HG02973 (cell line): ENCODE results near the gene ZNF92.
"Not testable (repeated sequence)": the region's sequence is repeated elsewhere in the genome, so short reads cannot be mapped to it uniquely, and the experiment has no call there.

ENCODE experiments used
- ATAC-seq: cut with Tn5 transposase; IDR thresholded peaks from one replicate; pipeline ENCODE4 v1.9.1; 2021; ENCODE audit warnings: moderate library complexity; ENCODE audit not compliant: unreplicated experiment

ZNF92 gene

GRCh38 chr7:65373608-65374351, at the start of gene ZNF92:
Gene ZNF92 (plus strand): TSS chr7:65373855. CDS start chr7:65373998, 143 bp downstream.
- ATAC-seq, result peak; percentile 100

- ATAC-seq, result no peak
Observed at GRCh38 chr7:65325793-65326432, 47.7 kb upstream of the ZNF92 start.

DNA sequence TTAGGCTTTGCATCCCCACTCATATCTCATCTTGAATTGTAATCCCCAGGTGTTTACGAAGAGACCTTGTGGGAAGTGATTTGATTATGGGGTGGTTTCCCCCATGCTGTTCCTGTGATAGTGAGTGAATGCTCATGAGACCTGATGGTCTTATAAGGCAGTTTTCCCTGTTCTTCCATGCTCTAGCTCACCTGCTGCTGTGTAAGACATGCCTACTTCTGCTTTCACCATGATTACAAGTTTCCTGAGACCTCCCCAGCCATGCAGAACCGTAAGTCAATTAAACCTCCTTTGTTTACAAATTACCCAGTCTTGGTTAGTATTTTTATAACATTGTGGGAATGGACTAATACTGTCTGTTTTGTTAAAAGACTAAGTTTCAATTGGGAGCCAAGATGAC, 35.3 kb upstream of the ZNF92 start:
- ATAC-seq, result no peak

DNA sequence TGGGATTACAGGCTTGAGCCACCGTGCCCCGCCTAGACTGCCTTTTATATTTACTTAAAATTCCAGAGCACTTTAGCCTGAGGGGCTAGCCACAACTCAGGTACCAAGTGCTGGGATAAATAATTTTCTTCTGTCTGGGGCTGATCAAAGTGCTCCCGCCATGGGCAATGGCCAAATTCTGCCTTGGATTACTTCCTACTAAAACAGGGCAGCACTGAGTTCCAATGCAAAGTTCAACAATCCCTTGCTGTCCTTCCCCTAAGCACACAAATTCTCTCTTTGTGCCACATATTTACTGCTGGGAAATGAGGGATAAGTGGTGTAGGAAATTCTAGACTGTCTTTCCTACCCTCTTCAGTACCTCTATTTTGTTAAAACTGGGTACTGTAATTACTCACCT, 34.4 kb upstream of the ZNF92 start:
- no peak for ATAC-seq

GRCh38 chr7:65342723-65343629, 30.7 kb upstream of the ZNF92 start:
- no peak for ATAC-seq

- ATAC-seq, result not testable (repeated sequence)
Observed at GRCh38 chr7:65344541-65344940, 29.1 kb upstream of the ZNF92 start.

DNA sequence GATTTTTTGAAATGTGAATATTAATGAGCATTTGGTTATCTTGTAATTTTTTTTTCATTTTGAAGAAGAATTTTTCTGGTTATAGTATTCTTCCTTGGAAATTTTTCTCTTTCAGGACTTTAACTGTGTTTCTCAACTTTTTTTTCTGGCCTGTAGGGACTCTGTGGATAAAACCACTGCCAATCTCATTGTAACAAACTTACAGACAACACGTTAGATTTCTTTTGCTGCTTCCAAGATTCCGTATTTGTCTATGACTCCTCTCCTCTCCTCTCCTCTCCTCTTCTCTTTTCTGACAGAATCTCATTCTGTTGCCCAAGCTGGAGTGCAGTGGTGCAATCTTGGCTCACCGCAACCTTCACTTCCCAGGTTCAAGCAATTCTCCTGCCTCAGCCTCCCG, 19.4 kb upstream of the ZNF92 start:
- no peak for ATAC-seq

- no peak for ATAC-seq
Observed at GRCh38 chr7:65369843-65370242, 3.8 kb upstream of the ZNF92 start.

GRCh38 chr7:65371468-65371867, 2.2 kb upstream of the ZNF92 start:
- no peak for ATAC-seq

GRCh38 chr7:65379318-65379717, 5.7 kb downstream of the ZNF92 start:
- no peak for ATAC-seq

DNA sequence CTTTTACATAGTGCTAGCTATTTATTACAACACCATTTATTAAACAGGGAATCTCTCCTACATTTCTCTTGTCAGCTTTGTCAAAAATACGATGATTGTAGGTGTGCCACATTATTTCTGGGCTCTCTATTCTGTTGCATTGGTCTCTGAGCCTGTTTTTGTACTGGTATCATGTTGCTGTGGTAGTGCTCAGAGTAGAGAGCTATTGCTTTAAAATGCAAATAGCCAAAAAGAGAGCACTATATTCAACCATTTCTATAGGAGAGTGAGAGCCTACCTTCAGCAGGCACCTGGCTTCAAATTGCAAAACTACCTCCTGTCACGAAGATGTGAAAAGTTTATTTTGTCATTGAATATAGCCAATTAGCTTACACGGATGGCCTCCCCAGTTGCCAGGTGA, 8.1 kb downstream of the ZNF92 start:
- no peak for ATAC-seq

DNA sequence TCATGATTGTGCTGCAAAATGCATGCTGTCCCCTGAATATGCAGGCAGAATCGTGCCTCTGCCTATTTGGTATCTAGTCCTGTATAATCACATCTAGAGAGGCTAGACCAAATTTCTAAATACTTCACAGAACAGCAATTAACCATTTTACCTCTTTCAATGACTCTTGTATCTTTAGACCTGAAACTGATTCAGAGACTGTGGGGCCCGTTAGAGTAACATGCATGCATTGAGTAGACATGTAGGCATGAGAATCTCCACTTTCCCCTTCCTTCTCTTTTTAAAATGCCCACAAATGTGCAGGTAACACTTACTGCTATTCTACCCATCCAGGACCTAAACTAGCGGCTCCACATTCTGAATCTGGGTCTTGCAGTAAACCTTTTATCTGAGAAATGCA, 8.8 kb downstream of the ZNF92 start:
- no peak for ATAC-seq

DNA sequence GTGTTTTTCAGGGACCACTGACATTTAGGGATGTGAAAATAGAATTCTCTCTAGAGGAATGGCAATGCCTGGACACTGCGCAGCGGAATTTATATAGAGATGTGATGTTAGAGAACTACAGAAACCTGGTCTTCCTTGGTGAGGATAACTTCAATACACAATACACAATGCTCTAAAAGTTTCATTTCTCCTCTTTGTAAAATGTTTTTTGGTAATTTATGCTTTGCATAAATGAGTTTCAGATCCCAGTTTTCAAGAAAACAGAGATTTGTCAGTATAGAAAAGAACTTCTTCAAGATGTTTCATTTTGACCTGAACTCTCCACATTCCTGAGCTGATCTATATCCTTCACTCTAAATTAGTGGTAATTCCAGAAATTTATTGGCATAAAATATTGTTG, 14.2 kb downstream of the ZNF92 start:
- ATAC-seq, result no peak

GRCh38 chr7:65390588-65390987, 16.9 kb downstream of the ZNF92 start:
- peak; percentile 66 for ATAC-seq

DNA sequence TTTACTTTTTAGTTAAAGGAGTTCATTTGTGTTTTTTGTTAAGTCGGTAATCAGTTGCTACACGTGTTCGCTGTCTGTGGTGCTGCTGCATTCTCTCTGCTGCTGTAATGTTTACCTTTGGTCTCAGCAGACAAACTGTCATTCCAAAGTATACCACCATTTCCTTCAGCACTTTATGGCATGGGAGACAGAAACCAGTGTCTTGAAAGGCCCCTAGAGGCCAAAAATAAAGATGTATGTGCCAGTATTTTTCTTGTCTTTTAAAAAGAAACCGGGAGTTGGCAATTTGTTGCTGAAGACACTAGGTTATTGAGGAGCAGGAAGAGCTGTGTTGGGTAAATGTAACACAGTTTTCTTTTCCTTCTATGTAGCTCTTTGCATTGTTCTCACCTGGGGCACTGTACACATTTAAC, 24.1 kb downstream of the ZNF92 start:
- ATAC-seq, result no peak

- ATAC-seq, result not testable (repeated sequence)
Observed at GRCh38 chr7:65398671-65399070, 25.0 kb downstream of the ZNF92 start.

GRCh38 chr7:65399101-65399500, 25.4 kb downstream of the ZNF92 start:
- not testable (repeated sequence) for ATAC-seq

DNA sequence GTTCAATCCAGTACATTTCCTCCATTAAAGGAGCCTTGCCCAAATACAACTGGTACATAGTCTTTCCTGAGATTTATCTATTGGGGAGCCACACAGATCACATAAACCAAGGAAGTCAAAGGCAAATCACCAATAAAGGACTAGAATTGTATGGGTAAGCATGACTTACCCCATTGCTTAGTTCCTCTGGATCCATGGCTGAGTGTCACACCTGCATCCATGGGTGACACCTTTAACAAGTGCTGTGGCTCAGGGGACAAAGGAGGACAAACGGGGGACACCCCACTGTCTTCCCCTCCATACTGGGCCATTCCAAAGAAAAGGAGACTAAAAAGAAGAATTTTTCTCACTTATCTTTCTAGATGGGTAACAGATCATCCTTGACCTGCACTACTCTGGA, 30.4 kb downstream of the ZNF92 start:
- ATAC-seq, result no peak

DNA sequence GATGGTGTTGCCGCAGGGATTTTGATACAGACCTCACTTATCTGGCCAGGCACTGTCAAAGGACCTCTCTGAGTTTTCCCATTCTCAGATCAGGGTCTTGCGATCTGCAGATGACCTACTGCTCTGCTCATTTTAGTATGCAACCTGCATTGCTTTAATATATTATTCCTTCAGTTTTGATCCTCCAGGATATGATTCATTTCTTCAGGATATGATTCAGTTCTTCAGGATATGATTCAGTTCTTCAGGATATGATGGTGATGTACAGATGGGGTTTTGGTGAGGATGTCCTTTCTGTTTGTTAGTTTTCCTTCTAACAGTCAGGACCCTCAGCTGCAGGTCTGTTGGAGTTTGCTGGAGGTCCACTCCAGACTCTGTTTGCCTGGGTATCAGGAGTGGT, 33.1 kb downstream of the ZNF92 start:
- not testable (repeated sequence) for ATAC-seq

DNA sequence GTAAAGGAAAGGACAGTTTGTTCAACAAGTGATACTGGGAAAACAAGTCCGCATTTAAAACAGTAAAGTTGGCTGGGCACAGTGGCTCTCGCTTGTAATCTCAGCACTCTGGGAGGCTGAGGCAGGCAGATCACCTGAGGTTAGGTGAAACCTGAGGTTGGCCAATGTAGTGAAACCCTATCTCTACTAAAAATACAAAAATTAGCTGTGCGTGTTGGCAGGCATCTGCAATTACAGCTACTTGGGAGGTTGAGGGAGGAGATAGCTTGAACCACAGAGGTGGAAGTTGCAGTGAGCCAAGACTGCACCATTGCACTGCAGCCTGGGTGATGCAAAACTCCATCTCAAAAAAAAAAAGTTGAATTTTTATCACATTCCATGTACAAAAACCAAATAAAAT, 35.7 kb downstream of the ZNF92 start:
- ATAC-seq, result no peak

DNA sequence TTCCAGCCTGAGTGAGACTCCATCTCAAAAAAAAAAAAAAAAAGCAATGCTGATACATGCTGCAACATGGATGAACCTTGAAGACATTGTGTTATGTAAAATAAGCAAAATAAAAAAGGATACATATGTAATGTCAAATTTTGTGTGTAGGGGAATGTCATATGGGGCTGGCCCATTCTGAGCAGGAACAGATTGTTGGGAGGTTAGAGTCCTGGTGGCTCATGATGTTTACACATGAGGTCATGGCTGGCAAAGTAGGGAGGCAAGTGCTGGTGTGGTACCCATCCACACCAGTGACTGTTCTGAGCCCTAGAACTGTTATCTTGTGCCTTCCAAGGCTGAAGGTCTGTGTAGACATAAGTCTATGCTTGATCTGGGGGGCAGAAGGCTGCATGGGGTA, 37.6 kb downstream of the ZNF92 start:
- ATAC-seq, result no peak

- ATAC-seq, result no peak
Observed at GRCh38 chr7:65422670-65423069, 49.0 kb downstream of the ZNF92 start.
